GM12801 (cell line): ENCODE results near the gene HELLS.

Experiments used
- CTCF ChIP-seq: IDR thresholded peaks from one replicate; pipeline ENCODE4 v1.5.1; 2011; ENCODE audit warnings: control low read depth; ENCODE audit not compliant: insufficient read length; ENCODE audit errors: extremely low read depth

Gene HELLS

DNA sequence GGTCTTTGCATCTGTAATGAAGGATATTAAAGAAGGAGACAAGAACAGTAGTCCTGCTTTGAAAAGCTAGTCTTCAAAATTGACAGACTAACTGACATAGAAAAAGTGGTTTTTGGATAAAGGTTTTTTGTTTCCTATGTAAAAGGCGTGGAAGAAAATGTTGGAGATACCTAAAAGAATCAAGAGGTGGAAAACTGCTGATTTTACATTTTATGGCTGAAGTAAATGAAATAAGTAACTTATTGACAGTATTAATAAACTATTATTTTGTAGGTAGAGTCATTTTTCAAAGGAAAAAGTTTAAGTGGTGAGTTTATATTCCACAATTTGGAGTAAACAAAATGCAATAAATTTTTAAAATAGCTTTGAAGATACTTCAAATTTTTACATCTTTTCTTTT is 12.6 kb upstream of the HELLS start:
- no peak for TF ChIP-seq CTCF

- no peak for TF ChIP-seq CTCF
These were observed 687 bp downstream of the HELLS start for GRCh38 chr10:94546049-94546900.

DNA sequence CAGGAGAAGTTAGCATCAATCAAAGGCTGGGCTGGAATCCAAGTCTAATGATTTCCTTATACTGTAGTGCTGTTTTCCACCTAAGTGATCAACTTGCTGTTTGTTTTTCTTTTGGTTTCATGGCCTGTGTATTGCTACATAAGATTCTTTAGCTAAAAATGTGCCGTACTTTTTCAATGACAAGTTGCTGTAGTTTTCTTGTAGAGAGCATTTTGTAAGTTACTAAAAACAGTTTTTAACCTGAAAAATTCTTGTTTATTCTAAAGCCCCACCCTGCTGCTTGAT is 1.3 kb downstream of the HELLS start:
- TF ChIP-seq CTCF: no peak

GRCh38 chr10:94549221-94549620 is 3.6 kb downstream of the HELLS start:
- TF ChIP-seq CTCF: no peak

DNA sequence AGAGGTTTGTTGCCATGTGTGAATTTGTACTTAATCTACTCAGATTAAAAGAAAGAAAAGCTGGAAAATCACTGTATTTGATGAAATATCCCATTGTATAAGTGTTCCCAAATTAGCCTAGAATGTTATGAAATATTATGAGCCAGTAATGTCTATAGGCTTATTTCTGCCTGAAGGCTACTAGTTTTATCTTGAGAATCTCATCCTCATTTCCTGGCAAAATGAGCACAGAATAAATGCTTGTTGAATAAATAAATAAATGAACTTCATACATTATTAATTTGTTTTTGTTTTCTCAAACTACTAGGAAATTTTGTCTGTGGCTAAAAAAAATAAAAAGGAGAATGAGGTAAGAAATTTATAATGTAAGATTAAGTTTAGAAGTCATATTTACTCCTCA is 25.5 kb downstream of the HELLS start:
- no peak for TF ChIP-seq CTCF

- TF ChIP-seq CTCF: no peak
These were observed 25.9 kb downstream of the HELLS start for GRCh38 chr10:94571528-94571927.

DNA sequence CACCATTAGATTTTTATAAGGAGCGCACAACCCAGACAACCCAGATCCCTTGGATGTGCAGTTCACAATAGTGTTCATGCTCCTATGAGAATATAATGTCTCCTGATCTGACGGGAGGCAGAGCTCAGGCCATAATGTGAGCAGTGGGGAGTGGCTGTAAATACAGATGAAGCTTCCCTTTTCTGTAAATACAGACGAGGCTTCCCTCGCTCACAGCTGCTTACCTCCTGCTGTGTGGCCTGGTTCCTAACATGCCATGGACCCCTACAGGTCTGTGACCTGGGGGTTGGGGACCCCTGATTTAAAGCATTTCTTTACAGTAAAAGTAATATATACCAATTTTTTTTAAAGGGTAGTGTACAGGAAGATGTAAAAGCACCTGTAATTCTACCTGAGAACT is 33.2 kb downstream of the HELLS start:
- no peak for TF ChIP-seq CTCF
